Measurements from ENCODE around the gene TAP1.

- TF ChIP-seq POLR2A (IDR thresholded peaks at IDR 0.05) (no peak), CTCF (IDR thresholded peaks at IDR 0.05) (no peak)
These were observed 26.5 kb downstream of the TAP1 start for GRCh38 chr6:32827025-32827424.
